Activated naive CD4-positive, alpha-beta T cell treated with anti-CD3 and anti-CD28 coated beads, Interleukin-2, amount 50 U/mL, for 24 hours (primary cell): ENCODE measurements around the gene MMP21.

Experiments used
- H3K27ac Mint-ChIP-seq: one replicate; pipeline ENCODE4 v1.8.0; 2021; ENCODE audit warnings: mild to moderate bottlenecking, mixed read lengths
- H3K27me3 Mint-ChIP-seq: one replicate; pipeline ENCODE4 v1.8.0; 2021; ENCODE audit warnings: mixed read lengths
- H3K36me3 Mint-ChIP-seq: one replicate; pipeline ENCODE4 v1.8.0; 2021; ENCODE audit warnings: mixed read lengths
- H3K4me1 Mint-ChIP-seq: one replicate; pipeline ENCODE4 v1.8.0; 2021; ENCODE audit warnings: mixed read lengths
- H3K4me3 Mint-ChIP-seq: one replicate; pipeline ENCODE4 v1.8.0; 2021; ENCODE audit warnings: mild to moderate bottlenecking, mixed read lengths
- H3K9me3 Mint-ChIP-seq: one replicate; pipeline ENCODE4 v1.8.0; 2021; ENCODE audit warnings: mixed read lengths

Gene MMP21

GRCh38 chr10:125778556-125778955, 2.9 kb upstream of the MMP21 start:
- Mint-ChIP-seq H3K36me3 (peaks cover 2% of the 10 kb centered on the region), H3K4me3 (no peak overlapping the region), H3K27me3 (peaks cover 2% of the 10 kb centered on the region), H3K27ac (no peak overlapping the region), H3K4me1 (no peaks in the 10 kb centered on the region), H3K9me3 (no peaks in the 10 kb centered on the region)

GRCh38 chr10:125777806-125778205, 2.2 kb upstream of the MMP21 start:
- no peaks in the 10 kb centered on the region for H3K4me1 Mint-ChIP-seq
- H3K4me3 Mint-ChIP-seq: no peak overlapping the region
- no peak overlapping the region for H3K27ac Mint-ChIP-seq
- no peaks in the 10 kb centered on the region for H3K9me3 Mint-ChIP-seq
- H3K27me3 Mint-ChIP-seq: peaks cover 2% of the 10 kb centered on the region
- H3K36me3 Mint-ChIP-seq: peaks cover 2% of the 10 kb centered on the region

- Mint-ChIP-seq H3K36me3 (no peaks in the 10 kb centered on the region), H3K9me3 (no peaks in the 10 kb centered on the region), H3K4me3 (no peak overlapping the region), H3K4me1 (no peaks in the 10 kb centered on the region), H3K27me3 (peaks cover 2% of the 10 kb centered on the region), H3K27ac (no peak overlapping the region)
These were observed 935 bp downstream of the MMP21 start for GRCh38 chr10:125774581-125775191.

GRCh38 chr10:125773687-125774543, 1.7 kb downstream of the MMP21 start:
- Mint-ChIP-seq H3K9me3 (no peaks in the 10 kb centered on the region), H3K4me1 (no peaks in the 10 kb centered on the region), H3K4me3 (no peak overlapping the region), H3K27ac (no peak overlapping the region), H3K36me3 (no peaks in the 10 kb centered on the region), H3K27me3 (peaks cover 2% of the 10 kb centered on the region)

- no peaks in the 10 kb centered on the region for H3K9me3 Mint-ChIP-seq
- no peaks in the 10 kb centered on the region for H3K4me1 Mint-ChIP-seq
- no peak overlapping the region for H3K4me3 Mint-ChIP-seq
- H3K36me3 Mint-ChIP-seq: no peaks in the 10 kb centered on the region
- H3K27ac Mint-ChIP-seq: no peak overlapping the region
- H3K27me3 Mint-ChIP-seq: peaks cover 2% of the 10 kb centered on the region
These were observed 2.8 kb downstream of the MMP21 start for GRCh38 chr10:125772864-125773180.

GRCh38 chr10:125772112-125772863, 3.3 kb downstream of the MMP21 start:
- H3K36me3 Mint-ChIP-seq: no peaks in the 10 kb centered on the region
- no peaks in the 10 kb centered on the region for H3K4me1 Mint-ChIP-seq
- H3K27me3 Mint-ChIP-seq: peaks cover 2% of the 10 kb centered on the region
- no peak overlapping the region for H3K4me3 Mint-ChIP-seq
- no peak overlapping the region for H3K27ac Mint-ChIP-seq
- no peaks in the 10 kb centered on the region for H3K9me3 Mint-ChIP-seq

- Mint-ChIP-seq H3K9me3 (no peaks in the 10 kb centered on the region), H3K4me3 (no peak overlapping the region), H3K27me3 (peaks cover 2% of the 10 kb centered on the region), H3K36me3 (peaks cover 4% of the 10 kb centered on the region), H3K4me1 (no peaks in the 10 kb centered on the region), H3K27ac (no peak overlapping the region)
These were observed 4.8 kb downstream of the MMP21 start for GRCh38 chr10:125770844-125771243.

- Mint-ChIP-seq H3K27ac (no peak overlapping the region), H3K27me3 (no peaks in the 10 kb centered on the region), H3K36me3 (peaks cover 13% of the 10 kb centered on the region), H3K4me1 (no peaks in the 10 kb centered on the region), H3K4me3 (no peak overlapping the region), H3K9me3 (no peaks in the 10 kb centered on the region)
These were observed 6.4 kb downstream of the MMP21 start for GRCh38 chr10:125769175-125769574.

GRCh38 chr10:125768219-125768855, 7.3 kb downstream of the MMP21 start:
- Mint-ChIP-seq H3K36me3 (peaks cover 13% of the 10 kb centered on the region), H3K27me3 (no peaks in the 10 kb centered on the region), H3K4me1 (no peaks in the 10 kb centered on the region), H3K9me3 (no peaks in the 10 kb centered on the region), H3K4me3 (no peak overlapping the region), H3K27ac (no peak overlapping the region)

- Mint-ChIP-seq H3K4me1 (no peaks in the 10 kb centered on the region), H3K27ac (no peak overlapping the region), H3K4me3 (no peak overlapping the region), H3K36me3 (peaks cover 17% of the 10 kb centered on the region), H3K27me3 (no peaks in the 10 kb centered on the region), H3K9me3 (no peaks in the 10 kb centered on the region)
These were observed 9.1 kb downstream of the MMP21 start for GRCh38 chr10:125766511-125766910.

GRCh38 chr10:125765835-125766234, 9.8 kb downstream of the MMP21 start:
- Mint-ChIP-seq H3K36me3 (peaks cover 20% of the 10 kb centered on the region), H3K9me3 (no peaks in the 10 kb centered on the region), H3K27me3 (no peaks in the 10 kb centered on the region), H3K4me3 (no peak overlapping the region), H3K27ac (no peak overlapping the region), H3K4me1 (no peaks in the 10 kb centered on the region)

- Mint-ChIP-seq H3K9me3 (no peaks in the 10 kb centered on the region), H3K27me3 (no peaks in the 10 kb centered on the region), H3K27ac (no peak overlapping the region), H3K4me1 (no peaks in the 10 kb centered on the region), H3K36me3 (peaks cover 32% of the 10 kb centered on the region), H3K4me3 (no peak overlapping the region)
These were observed 12.7 kb downstream of the MMP21 start for GRCh38 chr10:125762692-125763648.

GRCh38 chr10:125761961-125762360, 13.7 kb downstream of the MMP21 start:
- Mint-ChIP-seq H3K4me3 (no peak overlapping the region), H3K9me3 (no peaks in the 10 kb centered on the region), H3K27ac (peak overlapping the region; percentile 18), H3K27me3 (no peaks in the 10 kb centered on the region), H3K36me3 (peaks cover 38% of the 10 kb centered on the region), H3K4me1 (peaks cover 4% of the 10 kb centered on the region)

- peaks cover 42% of the 10 kb centered on the region for H3K36me3 Mint-ChIP-seq
- H3K27me3 Mint-ChIP-seq: no peaks in the 10 kb centered on the region
- H3K9me3 Mint-ChIP-seq: no peaks in the 10 kb centered on the region
- H3K4me1 Mint-ChIP-seq: peaks cover 27% of the 10 kb centered on the region
- no peak overlapping the region for H3K4me3 Mint-ChIP-seq
- no peak overlapping the region for H3K27ac Mint-ChIP-seq
These were observed 17.9 kb downstream of the MMP21 start for GRCh38 chr10:125757742-125758141.
